Amygdala (tissue), 56 donors: Measurements from ENCODE around the gene SPDYE1.
"Not testable (repeated sequence)": the region's sequence is repeated elsewhere in the genome, so short reads cannot be mapped to it uniquely, and the experiment has no call there.

Source experiments
- DNase-seq, 56 donors: peaks; one replicate each; lab custom pipeline; 2025; lab: John Stamatoyannopoulos, UW

SPDYE1 gene, protein sequence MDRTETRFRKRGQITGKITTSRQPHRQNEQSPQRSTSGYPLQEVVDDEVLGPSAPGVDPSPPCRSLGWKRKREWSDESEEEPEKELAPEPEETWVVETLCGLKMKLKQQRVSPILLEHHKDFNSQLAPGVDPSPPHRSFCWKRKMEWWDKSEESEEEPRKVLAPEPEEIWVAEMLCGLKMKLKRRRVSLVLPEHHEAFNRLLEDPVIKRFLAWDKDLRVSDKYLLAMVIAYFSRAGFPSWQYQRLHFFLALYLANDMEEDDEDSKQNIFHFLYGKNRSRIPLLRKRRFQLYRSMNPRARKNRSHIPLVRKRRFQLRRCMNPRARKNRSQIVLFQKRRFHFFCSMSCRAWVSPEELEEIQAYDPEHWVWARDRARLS

DNA sequence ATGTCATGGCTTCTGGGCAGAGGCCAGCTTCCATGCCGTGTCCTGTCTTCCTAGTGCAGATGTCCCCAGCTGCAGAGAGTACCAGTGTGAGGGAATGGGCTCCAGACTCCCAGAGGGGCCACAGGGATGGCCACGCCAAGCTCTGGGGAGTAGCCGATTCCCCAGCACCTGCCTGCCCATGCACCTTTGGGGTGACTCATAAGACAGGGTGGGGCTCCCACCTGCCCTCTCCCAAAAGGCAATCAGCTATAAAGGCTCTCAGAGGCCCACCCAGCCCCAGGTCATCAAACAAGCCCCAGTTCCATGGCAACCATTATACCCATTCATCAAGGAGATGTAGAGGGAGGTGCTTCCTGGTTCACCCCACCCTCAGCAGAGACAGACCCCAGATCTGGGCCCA lies at the start of gene SPDYE1:
SPDYE1 (plus strand) TSS at position 366 of the 400 bp plus-strand sequence. CDS start 2,053 bp downstream, outside the sequence.
- not testable (repeated sequence) for DNase-seq

DNA sequence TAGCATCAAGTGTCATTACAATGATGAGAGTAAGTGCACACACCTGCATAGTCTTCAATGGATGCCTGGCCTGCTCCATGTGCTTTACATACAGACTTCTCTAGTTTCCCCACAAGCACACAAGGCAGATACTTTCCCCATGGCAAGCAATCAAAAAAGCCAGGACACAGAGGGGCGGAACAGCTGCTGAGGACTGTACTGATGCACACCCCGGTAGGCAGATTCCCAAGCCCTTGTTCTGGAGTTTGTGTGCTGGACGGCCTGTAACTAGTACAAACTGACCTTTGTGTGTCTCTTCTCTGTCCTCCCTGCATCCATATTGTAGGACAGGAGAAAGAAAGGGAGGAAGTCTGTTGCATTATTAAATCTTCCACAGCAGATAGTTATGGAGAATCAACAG lies 45.7 kb upstream of the SPDYE1 start:
- DNase-seq: no peak

DNA sequence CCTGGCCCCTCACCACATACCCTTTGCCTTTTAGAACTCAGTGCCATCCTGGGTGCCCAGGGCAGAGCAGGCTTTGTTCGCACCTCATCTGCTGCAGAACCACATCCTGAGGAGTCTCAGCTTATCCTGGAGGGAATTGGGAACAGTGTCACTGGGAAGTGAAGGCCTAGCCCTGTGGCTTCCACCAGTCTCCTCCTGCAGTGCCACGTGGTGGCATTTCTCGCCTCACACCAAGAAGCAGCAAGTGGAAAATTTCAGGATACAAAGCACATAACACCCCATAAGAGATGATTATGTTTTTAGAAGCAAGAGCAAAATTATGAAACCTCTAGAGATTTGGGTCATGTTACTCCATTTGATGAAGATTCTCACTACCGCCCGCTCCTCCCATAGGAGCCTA lies 44.6 kb upstream of the SPDYE1 start:
- DNase-seq: no peak

DNA sequence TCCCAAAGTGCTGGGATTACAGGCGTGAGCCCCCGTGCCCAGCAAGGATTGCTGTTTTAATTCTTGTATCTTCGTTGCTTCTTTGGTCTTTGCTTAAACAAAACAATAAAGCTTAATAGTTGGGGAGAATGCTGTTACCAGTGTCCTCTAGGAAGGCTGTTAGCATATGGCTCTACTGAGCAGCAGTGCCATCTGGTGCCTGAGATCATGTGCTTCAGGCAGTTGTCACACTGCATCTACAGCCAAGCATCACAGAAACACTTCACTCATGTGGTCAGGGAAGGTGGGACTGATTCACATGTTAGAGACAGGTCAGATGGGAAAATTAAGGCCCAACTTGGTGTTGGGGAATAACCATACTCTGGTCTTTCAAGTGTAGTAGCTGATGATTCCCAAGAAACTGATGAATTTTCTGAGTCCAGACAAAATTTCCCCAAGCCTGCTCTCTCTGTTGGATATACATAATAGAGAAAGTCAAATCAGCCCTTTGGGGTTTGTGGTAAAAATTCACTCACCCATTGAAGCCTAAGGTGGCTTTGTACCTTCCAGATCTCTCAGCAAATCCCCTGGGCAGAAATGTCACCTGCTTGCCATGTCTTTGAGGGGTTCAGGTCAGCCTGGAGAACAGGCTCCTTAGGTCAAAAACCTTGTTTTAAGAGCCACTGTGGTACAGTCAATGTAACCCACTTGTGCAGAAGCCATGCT lies 43.0 kb upstream of the SPDYE1 start:
- DNase-seq: peak in 41 of 56 donors; percentile 8 to 68 (median 30)

DNA sequence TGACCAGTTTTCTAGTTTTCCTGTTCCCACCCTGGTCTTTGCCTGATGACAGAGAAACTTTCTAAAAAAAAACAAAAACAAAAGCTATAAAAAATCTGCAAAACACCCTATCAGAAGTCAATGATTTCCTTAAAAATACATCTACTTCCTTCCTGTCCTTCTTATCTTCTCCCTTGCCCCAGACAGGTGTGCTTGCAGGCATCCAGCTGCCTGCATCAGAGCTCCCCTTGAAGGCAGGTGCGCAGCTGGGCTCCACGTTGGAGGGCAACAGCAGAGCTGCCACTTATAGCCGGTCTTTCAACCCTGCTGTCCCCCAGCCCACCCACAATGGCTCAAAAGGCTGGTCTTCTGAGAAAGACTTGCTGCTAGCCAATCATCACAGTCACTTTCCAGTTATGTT lies 41.7 kb upstream of the SPDYE1 start:
- DNase-seq: no peak

DNA sequence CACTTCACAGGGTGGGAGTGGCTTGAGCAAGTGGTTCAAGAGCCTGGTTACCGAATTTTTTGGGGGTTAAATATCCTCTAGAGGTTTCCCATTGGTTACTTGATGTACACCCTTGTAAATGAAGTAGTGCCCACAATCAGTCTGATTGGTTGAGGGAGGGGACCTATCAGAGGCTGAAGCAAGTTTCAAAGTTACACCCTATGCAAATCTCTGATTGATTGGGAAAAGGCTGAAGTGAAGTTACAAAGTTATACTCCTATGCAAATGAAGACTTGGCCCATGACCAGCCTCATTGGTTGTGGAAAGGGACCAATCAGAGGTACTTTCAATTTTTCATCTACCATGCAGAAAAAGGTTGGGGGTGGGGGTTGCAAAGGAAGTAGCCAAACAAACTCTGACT lies 36.8 kb upstream of the SPDYE1 start:
- DNase-seq: no peak

DNA sequence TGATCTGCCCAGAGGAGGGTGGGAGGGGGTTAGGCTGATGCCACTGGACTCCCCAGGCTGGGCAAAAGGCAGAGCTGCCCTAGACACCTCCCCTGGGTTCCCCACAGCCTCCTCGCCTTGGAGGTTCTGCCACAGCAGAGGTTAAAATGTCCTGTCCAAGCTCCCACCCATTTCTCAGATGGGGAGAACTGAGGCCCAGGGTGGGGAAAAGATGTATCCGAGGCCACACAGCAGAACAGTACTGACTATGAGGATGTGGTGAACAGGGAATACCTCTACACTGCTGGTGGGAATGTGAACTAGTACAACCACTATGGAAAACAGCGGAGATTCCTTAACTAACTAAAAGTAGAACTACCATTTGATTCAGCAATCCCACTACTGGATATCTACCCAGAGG lies 31.3 kb upstream of the SPDYE1 start:
- DNase-seq: not testable (repeated sequence)

DNA sequence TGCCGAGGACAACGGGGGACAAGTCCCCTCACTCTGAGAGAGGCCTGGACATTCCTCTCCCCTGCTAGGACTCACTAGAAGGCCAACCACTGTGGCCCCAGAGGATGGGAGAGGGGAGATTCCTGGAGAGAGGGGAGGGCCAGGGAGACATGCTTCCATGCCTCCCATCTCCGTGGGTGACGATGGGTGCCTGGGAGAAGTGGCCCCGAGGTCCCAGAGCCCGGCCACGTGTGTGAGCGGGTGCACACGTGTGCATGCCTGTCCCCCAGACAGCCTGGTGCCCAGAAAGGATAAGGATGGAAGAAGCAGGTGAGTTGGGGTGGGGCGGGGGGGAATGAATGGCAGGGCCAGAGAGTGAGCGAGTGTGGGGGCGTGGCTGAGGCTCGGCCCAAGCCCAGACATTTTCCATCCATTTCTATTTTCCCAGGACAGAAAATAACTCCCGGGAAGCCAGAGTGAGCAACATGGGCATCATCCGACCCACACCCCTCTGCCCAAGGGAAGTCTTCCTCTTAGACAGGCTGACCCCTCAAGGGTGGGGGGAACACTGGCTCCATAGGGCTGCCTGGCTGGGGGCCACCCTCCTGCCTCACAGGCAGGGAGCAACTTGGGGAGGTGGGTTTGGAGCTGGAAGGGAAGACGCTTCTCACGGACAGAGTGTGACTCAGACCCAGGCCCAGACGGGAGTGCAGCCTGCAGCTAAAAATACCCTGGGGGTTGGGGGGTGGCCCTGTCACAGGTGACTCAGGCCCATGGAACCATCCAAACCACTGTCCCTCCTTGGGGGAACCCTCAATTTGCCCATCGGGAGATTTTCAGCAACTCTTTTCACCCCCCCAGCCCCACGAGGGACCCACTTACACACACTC lies 29.3 kb upstream of the SPDYE1 start:
- DNase-seq: not testable (repeated sequence)

DNA sequence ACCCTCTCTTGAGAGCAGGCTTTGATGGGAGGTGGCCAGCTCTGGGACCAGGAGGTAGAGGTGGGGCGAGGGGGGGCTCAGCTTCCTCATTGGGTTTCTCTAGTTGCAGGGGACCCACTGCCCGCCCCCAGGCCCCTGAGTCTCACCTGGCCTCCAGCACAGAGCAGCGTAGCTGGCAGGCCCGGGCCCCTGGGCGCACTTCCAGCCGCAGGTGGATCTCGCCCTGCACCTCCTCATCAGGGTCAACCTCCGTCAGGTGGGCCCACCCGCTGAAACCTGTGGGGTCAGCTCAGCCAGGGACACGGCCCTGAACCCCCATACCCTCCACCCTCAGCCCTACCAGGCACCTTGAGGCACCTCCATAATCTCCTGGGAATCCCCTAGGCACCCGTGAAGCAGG lies 28.1 kb upstream of the SPDYE1 start:
- not testable (repeated sequence) for DNase-seq

DNA sequence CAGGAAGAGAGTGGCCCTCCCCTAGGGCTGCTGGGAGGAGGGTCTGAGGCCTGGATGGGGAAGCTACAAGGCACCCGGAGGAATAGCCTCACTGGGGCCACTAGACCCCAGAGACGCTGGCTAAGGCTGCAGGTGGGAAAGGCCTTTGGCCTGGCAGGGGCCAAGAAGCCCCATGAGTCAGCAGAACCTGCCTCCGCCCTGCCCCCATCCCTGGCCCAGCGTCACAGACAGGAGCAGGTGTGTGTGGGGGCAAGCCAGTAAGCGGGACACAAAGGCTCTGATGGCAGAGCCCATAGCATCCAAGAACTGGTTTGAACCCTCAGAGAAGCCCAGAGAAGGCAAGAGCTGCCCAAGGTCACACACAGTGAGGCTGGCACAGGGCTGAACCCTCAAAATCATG lies 27.0 kb upstream of the SPDYE1 start:
- DNase-seq: not testable (repeated sequence)

DNA sequence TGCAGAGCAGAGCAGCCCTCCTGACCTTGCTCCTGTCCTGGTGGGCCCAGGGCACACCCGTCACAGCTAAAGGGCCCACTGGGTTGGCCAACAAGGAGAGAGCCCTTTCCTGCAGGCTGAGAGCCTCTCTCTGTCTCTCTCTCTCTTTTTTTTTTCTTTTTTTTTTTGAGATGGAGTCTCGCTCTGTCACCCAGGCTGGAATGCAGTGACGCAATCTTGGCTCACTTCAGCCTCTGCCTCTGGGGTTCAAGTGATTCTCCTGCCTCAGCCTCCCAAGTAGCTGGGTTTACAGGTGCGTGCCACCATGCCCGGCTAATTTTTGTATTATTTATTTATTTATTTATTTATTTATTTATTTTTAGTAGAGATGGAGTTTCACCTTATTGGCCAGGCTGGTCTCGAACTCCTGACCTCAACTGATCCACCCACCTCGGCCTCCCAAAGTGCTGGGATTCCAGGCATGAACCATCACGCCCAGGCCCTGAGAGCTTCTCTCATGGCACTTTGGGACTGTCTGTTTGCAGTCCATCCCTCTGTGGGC lies 23.6 kb upstream of the SPDYE1 start:
- DNase-seq: not testable (repeated sequence)

DNA sequence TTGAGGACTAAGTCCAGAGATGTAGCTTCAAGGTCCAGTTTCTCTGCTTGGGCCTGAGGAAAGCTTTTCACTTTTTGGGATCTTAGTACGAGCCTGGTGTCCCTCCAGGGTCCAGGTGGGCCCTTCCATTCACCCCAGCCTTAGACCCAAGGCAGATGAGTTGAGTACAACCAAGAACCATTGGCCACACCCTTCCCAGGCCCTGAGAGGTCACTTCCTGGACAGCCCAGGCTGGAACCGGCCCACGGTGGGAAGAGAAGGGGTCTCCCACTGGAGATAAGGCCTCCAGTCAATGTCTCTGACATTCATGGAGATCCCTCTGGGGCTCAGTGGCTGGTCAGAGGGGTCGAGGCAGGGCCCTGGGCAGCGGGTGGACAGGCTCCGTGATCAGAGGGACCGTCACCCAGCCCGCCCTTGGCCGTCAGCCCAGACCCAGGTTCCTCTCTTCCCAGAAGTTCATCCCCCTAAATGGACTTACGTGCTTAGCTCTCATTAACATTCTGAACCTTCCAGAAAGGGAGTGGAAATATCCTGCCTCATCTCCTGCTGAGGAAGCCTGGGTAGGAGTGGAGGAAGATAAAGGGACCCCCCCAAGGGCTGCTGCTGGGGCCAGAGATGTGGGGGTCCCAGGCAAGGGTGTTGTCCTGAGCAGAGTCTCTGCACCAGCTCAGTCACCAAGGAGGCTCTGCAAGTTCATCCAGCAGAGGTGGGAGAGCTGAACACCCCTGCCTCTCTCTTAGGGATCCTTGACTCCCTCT lies 22.8 kb upstream of the SPDYE1 start:
- not testable (repeated sequence) for DNase-seq

DNA sequence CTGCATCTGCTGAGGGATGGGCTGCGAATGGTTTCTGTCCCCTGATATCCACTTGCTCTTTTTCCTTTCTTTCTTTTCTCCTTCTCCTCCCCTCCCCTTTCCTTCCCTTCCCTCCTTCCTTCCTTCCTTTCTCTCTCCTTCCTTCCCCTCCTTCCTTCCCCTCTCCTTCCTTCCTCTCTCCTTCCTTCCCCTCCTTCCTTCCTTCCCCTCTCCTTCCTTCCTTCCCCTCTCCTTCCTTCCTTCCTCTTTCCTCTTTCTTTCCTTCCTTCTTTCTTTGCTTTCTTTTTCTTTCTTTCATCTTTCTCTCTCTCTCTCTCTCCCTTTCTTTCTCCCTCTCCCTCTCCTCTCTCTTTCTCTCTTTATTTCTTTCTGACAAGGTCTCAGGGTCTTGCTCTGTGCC lies 20.2 kb upstream of the SPDYE1 start:
- DNase-seq: no peak

DNA sequence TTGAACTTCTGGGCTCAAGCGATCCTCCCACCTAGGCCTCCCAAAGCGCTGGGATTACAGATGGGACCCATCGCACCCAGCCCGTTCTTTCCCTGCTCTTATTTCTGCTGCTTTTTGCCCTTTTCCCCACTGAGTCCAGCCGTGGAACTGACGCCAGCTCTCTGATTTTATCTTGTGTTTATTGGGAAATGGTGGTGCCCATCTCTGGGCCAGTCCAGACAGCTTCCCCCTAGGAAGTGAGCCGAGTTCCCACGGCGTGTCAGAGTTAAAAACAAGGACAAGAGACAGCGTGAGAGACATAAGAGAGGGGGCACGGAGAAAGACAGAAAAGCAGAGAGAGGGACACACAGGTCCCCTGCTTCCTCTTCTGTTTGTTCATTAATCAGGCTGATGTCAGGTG lies 19.6 kb upstream of the SPDYE1 start:
- DNase-seq: not testable (repeated sequence)

DNA sequence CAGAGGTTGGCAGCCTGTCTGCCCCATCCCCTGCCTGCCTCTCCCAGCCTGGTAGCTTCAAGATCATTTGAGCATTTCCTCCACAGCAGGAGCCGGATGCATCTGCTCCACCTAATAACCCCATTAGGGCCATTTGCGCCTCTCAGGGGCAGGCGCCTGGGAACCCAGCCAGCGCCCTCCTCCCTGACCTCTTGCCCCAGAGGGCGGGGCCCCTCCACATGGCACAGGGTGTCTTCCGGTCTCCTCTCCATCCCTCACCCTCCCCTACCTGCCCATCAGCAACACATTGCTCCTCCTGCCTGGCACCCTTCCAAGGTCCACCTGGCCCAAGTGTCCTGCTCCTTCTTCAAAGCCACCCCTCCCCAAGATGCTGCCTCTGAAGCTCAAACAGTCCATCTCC lies 14.8 kb upstream of the SPDYE1 start:
- DNase-seq: not testable (repeated sequence)

DNA sequence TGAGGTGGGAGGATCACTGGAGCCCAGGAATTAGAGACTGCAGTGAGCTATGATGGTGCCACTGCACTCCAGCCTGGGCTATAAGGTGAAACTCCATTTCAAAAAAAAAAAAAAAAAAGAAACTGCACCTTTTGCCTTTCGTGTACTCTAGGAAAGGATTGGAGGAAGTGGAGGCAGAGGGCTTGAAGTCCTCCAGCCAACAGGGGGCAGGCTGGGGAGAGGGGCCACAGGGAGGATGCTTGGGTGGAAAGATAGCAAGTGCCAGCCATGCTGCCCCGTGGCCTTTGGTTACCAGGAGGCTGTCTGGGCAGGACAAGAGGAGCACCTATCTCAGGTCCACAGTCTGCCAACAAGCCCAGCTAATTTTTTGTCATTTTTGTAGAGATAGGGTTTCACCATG lies 14.0 kb upstream of the SPDYE1 start:
- DNase-seq: not testable (repeated sequence)

DNA sequence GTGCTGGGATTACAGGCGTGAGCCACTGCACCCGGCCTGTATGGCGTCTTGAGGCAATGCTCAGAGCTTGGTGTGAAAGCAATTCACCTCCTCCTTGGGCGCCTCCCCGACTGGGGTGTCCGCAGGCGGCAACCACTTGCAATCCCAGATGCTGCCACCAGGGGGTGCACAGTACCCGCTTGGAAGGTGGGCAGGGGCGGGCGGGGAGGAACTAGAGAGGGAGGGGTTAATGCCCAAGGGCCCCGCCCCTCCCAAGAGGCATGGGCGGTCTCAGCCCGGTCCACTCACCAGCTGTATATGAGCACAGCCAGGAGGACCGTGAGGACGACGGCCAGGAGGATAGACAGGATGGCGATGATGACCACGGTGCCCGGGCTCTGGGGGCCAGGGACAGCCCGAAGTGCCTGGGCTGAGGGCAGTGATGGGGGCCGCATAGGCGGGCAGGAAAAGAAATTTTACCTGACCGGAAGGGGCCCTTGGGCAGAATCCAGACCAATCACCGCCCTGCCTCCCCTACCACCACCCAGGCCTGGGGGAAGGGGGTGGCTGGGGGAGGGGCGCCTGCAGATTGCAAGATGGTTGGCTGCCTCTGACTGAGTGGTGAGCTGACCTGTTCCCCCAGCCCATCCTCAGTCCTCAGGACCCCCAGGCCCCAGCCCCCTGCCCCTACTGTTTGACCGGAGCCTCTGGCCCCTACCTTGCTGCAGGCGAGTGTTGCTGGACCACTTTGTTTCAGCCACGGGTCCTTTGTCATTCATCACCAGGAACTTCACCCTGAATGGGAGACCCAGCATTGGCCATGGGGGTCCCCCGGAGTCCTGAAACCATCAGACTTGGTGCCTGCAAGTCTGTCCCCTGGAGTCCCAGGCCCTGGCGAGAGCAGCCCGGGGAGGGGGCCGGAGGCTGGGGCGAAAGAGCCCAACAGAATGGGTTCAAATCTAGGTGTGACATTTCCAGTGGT lies 11.5 kb upstream of the SPDYE1 start:
- peak in 39 of 56 donors; percentile 3 to 74 (median 31) for DNase-seq

DNA sequence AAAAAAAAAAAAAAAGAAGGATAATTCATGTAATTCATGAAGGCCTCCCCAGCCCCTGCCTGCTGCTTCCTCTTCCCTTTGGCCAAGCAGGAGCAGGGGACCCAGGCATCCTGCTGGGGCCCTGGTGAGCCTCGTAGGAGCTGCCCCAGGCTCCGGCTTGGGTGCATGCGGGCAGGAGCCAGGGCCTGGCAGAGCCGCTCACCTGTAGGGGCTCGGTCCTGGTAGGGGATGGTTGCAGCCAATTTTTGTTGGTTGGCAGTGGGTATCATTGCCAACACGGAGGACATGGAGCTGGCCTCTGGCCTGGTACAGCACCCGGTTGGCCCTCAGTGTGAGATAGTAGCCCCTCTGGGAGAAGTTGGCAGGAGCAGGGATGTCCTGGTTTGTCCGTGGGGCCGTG lies 10.2 kb upstream of the SPDYE1 start:
- not testable (repeated sequence) for DNase-seq
